K562 (cell line): ENCODE data around the gene ELAC1. TPM values are rescaled to one million over a fixed set of nuclear protein-coding genes. Genes with fewer than 3 reads are reported as not detected.

Experiments used
- ATAC-seq: fragments of 200-7000 bp; cut with Tn5 transposase; 3 replicates; pipeline ENCODE4 v1.9.1; 2020; ENCODE audit warnings: moderate library complexity
- BruUV-seq: library from RNA; stranded (reverse); fragments of 400-500 nt; replicated peaks from 2 replicates; lab custom pipeline; 2021; lab: Mats Ljungman, UMichigan
- CTCF ChIA-PET: fragments of 300-600 bp; formaldehyde crosslinking; extraction: SDS; loops from one replicate; lab custom pipeline; 2021; ENCODE audit warnings: low intra/inter-chr PET ratio; lab: Yijun Ruan, JAX
- POLR2A ChIA-PET: fragments of 300-600, 350-650 bp; sonication (Branson Sonifier 250); formaldehyde crosslinking; extraction: SDS; loops from one replicate; lab custom pipeline; 2021; ENCODE audit warnings: antibody characterized with exemption, inconsistent platforms; lab: Yijun Ruan, JAX
- DNase-seq, 4 experiments: peaks; one replicate each; pipeline versions ENCODE4 v3.0.0 to v3.0.0-alpha.2; 2011 to 2018; ENCODE audit warnings: low spot score in 3 of 4, mixed read lengths in 3 of 4; ENCODE audit errors: extremely low read depth in 1 of 4
- FAIRE-seq: peaks from 2 replicates; lab custom pipeline; 2011; peaks lifted over from hg19 to GRCh38; lab: Jason Lieb, UNC
- H2AFZ ChIP-seq: 2 replicates; pipeline ENCODE4 v1.6.0; 2011; ENCODE audit warnings: low read depth, low read length, control low read depth, inconsistent platforms
- H3K27ac ChIP-seq: fragments of 200-600 bp; 3 replicates; pipeline ENCODE4 v1.8.0; 2011; ENCODE audit warnings: low read depth, mild to moderate bottlenecking, control low read depth, inconsistent platforms, low read length, moderate library complexity, mixed read lengths; ENCODE audit errors: extremely low read depth
- H3K27me3 ChIP-seq, 2 experiments: fragments of 300-600 bp in 1 of 2; 2 replicates in 1 of 2; 3 replicates in 1 of 2; pipeline versions ENCODE4 v1.6.0 to v1.8.0; 2011; ENCODE audit warnings: inconsistent platforms in 2 of 2, low read length in 2 of 2, mild to moderate bottlenecking in 1 of 2, mixed read lengths in 1 of 2, moderate library complexity in 1 of 2; ENCODE audit not compliant: control insufficient read depth in 2 of 2, insufficient read depth in 2 of 2
- H3K36me3 ChIP-seq: fragments of 300-600 bp; 3 replicates; pipeline ENCODE4 v1.8.0; 2011; ENCODE audit warnings: mild to moderate bottlenecking, low read length, inconsistent platforms; ENCODE audit not compliant: control insufficient read depth, insufficient read depth
- H3K4me1 ChIP-seq, 2 experiments: fragments of 200-600 bp in 1 of 2; replicated peaks in 1 of 2; 2 replicates in 1 of 2; 3 replicates in 1 of 2; pipeline versions ENCODE4 v1.5.1 to v1.8.0; 2011; ENCODE audit warnings: inconsistent platforms in 2 of 2, low read length in 2 of 2, mild to moderate bottlenecking in 1 of 2, mixed read lengths in 1 of 2, moderate library complexity in 1 of 2; ENCODE audit not compliant: control insufficient read depth in 2 of 2, insufficient read depth in 2 of 2
- H3K4me2 ChIP-seq: 2 replicates; pipeline ENCODE4 v1.6.1; 2011; ENCODE audit warnings: low read length, control low read depth, inconsistent platforms, mixed read lengths; ENCODE audit not compliant: insufficient read depth
- H3K4me3 ChIP-seq: fragments of 200-600 bp; sonication (generic), shearing (Covaris generic); 2 replicates; pipeline ENCODE4 v1.5.1; 2016; ENCODE audit warnings: control low read depth, inconsistent platforms
- H3K79me2 ChIP-seq: fragments of 200-600 bp; 3 replicates; pipeline ENCODE4 v1.8.0; 2011; ENCODE audit warnings: low read length, inconsistent platforms; ENCODE audit not compliant: control insufficient read depth, insufficient read depth
- H3K9ac ChIP-seq, 2 experiments: 2 replicates each; pipeline versions ENCODE4 v1.6.0 to v1.6.1; 2011; ENCODE audit warnings: low read depth in 2 of 2, low read length in 2 of 2, control low read depth in 1 of 2, inconsistent platforms in 1 of 2, mild to moderate bottlenecking in 1 of 2, mixed read lengths in 1 of 2; ENCODE audit not compliant: insufficient read depth in 1 of 2
- H3K9me1 ChIP-seq: one replicate; pipeline ENCODE4 v1.6.0; 2011; ENCODE audit warnings: inconsistent platforms, mild to moderate bottlenecking, low read length, moderate library complexity; ENCODE audit not compliant: control insufficient read depth, insufficient read depth
- H3K9me3 ChIP-seq: replicated peaks from 2 replicates; pipeline ENCODE4 v1.5.1; 2011; ENCODE audit warnings: low read depth, low read length, inconsistent platforms; ENCODE audit not compliant: control insufficient read depth, insufficient read depth
- H4K20me1 ChIP-seq: replicated peaks from 2 replicates; pipeline ENCODE4 v1.6.1; 2011; ENCODE audit warnings: low read length, inconsistent platforms, mixed read lengths; ENCODE audit not compliant: control insufficient read depth, insufficient read depth
- C11orf30 ChIP-seq: fragments of 450-650 bp; IDR thresholded peaks from 2 replicates; pipeline ENCODE4 v1.6.1; 2016; ENCODE audit warnings: low read depth, mild to moderate bottlenecking
- CBFA2T3 ChIP-seq: fragments of 450-650 bp; IDR thresholded peaks from 2 replicates; pipeline ENCODE4 v1.6.1; 2017
- GABPA ChIP-seq: fragments of 200-800 bp; sonication (Bioruptor generic); conservative IDR thresholded peaks from 2 replicates; pipeline ENCODE4 v1.6.1; 2016; ENCODE audit warnings: low read depth, missing genetic modification characterization, missing compliant biosample characterization
- MAFF ChIP-seq: IDR thresholded peaks from 2 replicates; pipeline ENCODE4 v1.6.1; 2012; ENCODE audit warnings: low read length, improper control_type of control experiment
- MAFG ChIP-seq: fragments of 450-650 bp; conservative IDR thresholded peaks from 2 replicates; pipeline ENCODE4 v1.6.1; 2016; ENCODE audit warnings: missing genetic modification characterization, missing compliant biosample characterization
- MAFK ChIP-seq: IDR thresholded peaks from 2 replicates; pipeline ENCODE4 v1.6.1; 2011; ENCODE audit warnings: low read length, improper control_type of control experiment
- PHF20 ChIP-seq: fragments of 450-650 bp; IDR thresholded peaks from 2 replicates; pipeline ENCODE4 v1.6.1; 2018; ENCODE audit not compliant: partially characterized antibody
- ZNF316 ChIP-seq: fragments of 450-650 bp; IDR thresholded peaks from 2 replicates; pipeline ENCODE4 v1.6.1; 2016
- ZNF354B ChIP-seq: fragments of 250-450 bp; sonication (Bioruptor Pico); IDR thresholded peaks from 2 replicates; pipeline ENCODE4 v1.4.0; 2020
- ZNF384 ChIP-seq: IDR thresholded peaks from 2 replicates; pipeline ENCODE4 v1.6.1; 2012; ENCODE audit warnings: low read depth, low read length, improper control_type of control experiment
- ZNF436 ChIP-seq: fragments of 250-450, 450-650 bp; sonication (Bioruptor Pico); formaldehyde crosslinking; IDR thresholded peaks from 2 replicates; pipeline ENCODE4 v1.7.0; 2020; ENCODE audit warnings: mild to moderate bottlenecking
- WGBS: fragments of 100-300 bp; shearing (Covaris generic); methylation state at CpG from one replicate; pipeline ENCODE4 v1.1.6; 2016; ENCODE audit warnings: low coverage, mixed read lengths; ENCODE audit not compliant: insufficient coverage; ENCODE audit errors: missing lambda C conversion rate; 5-methylcytosine and 5-hydroxymethylcytosine counted together
- in situ Hi-C: fragments of 300-500 bp; cut with MboI; formaldehyde crosslinking; loops from 4 replicates; pipeline ENCODE4 v1.15.0; 2018; ENCODE audit warnings: inconsistent platforms, mixed read lengths
- intact Hi-C: fragments of 100-400 bp; cut with micrococcal nuclease; formaldehyde crosslinking; loops from 2 replicates; pipeline ENCODE4 v1.14.2; 2022
- polyA plus RNA-seq, 8 experiments: library from polyadenylated mRNA; depleted of rRNA in 4 of 8; stranded (reverse) in 5 of 8; unstranded in 3 of 8; fragments of >200 nt; fragmentation: Nextera tagmentation in 2 of 8; fragmentation: Illumina TruSeq in 1 of 8; extraction: Ambion mirVana in 2 of 8; extraction: Trizol in 1 of 8; gene quantifications; 2 replicates each; pipeline versions ENCODE4 v1.2.1 to v1.2.3, GENCODE V29; 2011 to 2014; ENCODE audit warnings: inconsistent platforms in 1 of 8, missing spikeins in 1 of 8
- total RNA-seq, 7 experiments: library from RNA; depleted of rRNA in 6 of 7; stranded (reverse); fragments of >200 nt in 6 of 7; fragmentation: Illumina TruSeq in 2 of 7; extraction: Trizol in 2 of 7; gene quantifications; 2 replicates each; pipeline versions ENCODE4 v1.2.1 to v1.2.3, GENCODE V29; 2011 to 2021; ENCODE audit warnings: low replicate concordance in 1 of 7
- TF ChIP-seq, protein P1 (sequence below): fragments of 450-650 bp; formaldehyde crosslinking; IDR thresholded peaks from 2 replicates; pipeline ENCODE4 v1.4.0; 2020; ENCODE audit warnings: mild to moderate bottlenecking

Gene ELAC1
- total and polyA plus RNA-seq, 9 of the 15 experiments (the other 6 are each of a cell fraction or from before 2014, with no cell fraction given): 3.7 to 7.7 (median 4.9) TPM

DNA sequence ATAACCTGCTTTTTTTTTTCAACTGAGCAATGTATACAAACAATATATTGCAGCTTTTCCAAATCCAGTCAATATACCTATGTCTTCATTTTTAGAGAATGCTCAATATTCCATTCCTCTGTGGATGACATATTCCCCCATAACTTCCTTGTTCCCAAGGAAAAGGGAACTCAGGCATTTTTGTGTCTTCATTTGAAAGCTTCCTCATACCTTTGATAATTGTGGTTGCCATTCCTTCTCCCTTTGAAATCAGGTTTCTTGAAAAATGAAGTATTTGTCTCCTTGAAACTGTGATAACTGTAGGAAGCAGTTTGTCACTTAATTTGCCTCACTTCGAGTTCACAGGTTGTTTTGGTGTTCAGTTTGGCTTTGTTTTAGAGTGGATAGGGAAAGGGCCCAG, 13.5 kb downstream of the ELAC1 start (continued):
- TF ChIP-seq GABPA (no peak), CBFA2T3 (no peak)

DNA sequence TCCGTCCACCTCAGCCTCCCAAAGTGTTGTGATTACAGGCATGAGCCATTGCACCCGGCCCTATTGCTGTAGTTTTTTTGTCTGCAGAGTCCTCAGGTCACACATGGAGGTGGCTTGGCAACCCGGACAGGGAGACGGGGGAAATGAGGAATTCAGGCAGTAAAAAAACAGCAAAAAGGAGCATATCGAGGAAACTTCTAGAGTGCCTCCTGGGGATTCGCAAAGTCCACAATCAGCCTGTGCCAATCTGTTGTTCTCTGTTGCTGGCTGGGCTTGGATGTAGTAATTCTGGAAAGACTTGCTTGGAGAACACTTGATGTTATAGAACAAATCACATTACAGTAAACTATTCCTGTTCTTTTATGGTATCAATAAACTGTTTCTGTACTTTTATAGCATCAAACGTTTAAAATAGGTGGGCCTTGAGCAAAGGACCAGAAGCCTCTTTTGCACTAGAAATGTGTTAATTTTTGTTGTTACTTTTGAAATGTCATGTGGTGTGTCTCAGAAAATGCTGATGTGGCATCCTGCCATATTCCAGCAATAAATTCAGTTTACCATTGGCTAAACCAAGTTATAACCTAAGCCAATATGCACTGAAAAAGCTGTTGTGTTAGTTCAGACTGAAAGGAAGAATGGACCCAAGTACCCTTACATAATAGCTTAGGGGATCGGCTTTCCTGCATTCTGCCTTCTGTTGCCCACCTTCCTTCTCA, 14.4 kb downstream of the ELAC1 start:
- POLR2A ChIA-PET: no interaction called here
- Histone ChIP-seq H3K79me2 (no peaks in the 10 kb centered on the region), H3K4me2 (no peak overlapping the region), H3K27ac (no peak overlapping the region), H3K4me1 (no peaks in the 10 kb centered on the region), H2AFZ (no peak overlapping the region), H4K20me1 (no peaks in the 10 kb centered on the region), H3K27me3 (no peaks in the 10 kb centered on the region), H3K9ac (no peak overlapping the region), H3K4me3 (no peak overlapping the region), H3K9me1 (no peaks in the 10 kb centered on the region), H3K36me3 (0 out of 3 replicates have a peak, but pooled peaks cover 2% of the 10 kb centered on the region), H3K9me3 (peaks cover 2% of the 10 kb centered on the region; the same call in 1 of the 2 replicates)
- FAIRE-seq: no peak
- in situ Hi-C loops: no loop called here
- DNase-seq: no peak
- WGBS: 58% methylated on average over 6 of the region's 8 CpGs
- CTCF ChIA-PET: interaction anchor here (0.6 kb wide), 1 partner anchor 162 kb away, joined by 5 read pairs; the partner anchor contains the start of gene MRO
- intact Hi-C loops: no loop called here
- TF ChIP-seq C11orf30: peak; percentile 68
- no peak for TF ChIP-seq ZNF436 (CRISPR knock-in tag)
- no peak for TF ChIP-seq PHF20
- TF ChIP-seq MAFG: peak; percentile 67
- TF ChIP-seq ZNF354B: no peak
- TF ChIP-seq MAFF: 0 out of 2 replicates have a peak, but pooled peaks have one; percentile 21
- peak; percentile 31; the same call in 1 of the 2 replicates for TF ChIP-seq MAFK
- no peak for TF ChIP-seq ZNF384
- TF ChIP-seq ZNF316: peak; percentile 83
- TF ChIP-seq, protein P1, sequence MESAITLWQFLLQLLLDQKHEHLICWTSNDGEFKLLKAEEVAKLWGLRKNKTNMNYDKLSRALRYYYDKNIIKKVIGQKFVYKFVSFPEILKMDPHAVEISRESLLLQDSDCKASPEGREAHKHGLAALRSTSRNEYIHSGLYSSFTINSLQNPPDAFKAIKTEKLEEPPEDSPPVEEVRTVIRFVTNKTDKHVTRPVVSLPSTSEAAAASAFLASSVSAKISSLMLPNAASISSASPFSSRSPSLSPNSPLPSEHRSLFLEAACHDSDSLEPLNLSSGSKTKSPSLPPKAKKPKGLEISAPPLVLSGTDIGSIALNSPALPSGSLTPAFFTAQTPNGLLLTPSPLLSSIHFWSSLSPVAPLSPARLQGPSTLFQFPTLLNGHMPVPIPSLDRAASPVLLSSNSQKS (CRISPR knock-in tag): no peak
- no TSS peak for BruUV-seq
- ATAC-seq: no peak
